NK-92 treated with Interleukin-12 subunit alpha and Interleukin-12 subunit beta, amount 100 ng/mL, for 24 hours (cell line): ENCODE measurements around the gene TLX2.
"Not testable (repeated sequence)": the region's sequence is repeated elsewhere in the genome, so short reads cannot be mapped to it uniquely, and the experiment has no call there.

ENCODE experiments used
- DNase-seq: peaks from one replicate; lab custom pipeline; 2025; lab: John Stamatoyannopoulos, UW

Gene TLX2

GRCh38 chr2:74514368-74515270 lies at the start of gene TLX2:
Gene TLX2 (plus strand): TSS chr2:74514450. CDS start chr2:74514807, 357 bp downstream.
- no peak for DNase-seq

DNA sequence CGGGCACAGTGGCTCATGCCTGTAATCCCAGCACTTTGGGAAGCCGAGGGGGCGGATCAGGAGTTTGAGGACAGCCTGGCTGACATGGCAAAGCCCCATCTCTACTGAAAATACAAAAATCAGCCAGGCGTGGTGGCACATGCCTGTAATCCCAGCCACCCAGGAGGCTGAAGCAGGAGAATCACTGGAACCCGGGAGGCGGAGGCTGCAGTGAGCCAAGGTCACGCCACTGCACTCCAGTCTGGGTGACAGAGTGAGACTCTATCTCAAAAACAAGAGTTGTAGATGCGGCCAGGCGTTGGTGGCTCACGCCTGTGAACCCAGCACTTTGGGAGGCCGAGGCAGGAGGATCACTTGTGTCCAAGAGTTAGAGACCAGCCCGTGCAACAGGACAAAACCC lies 43.5 kb upstream of the TLX2 start:
- not testable (repeated sequence) for DNase-seq

GRCh38 chr2:74471332-74472065 lies 42.8 kb upstream of the TLX2 start:
- no peak for DNase-seq

- peak; percentile 87 for DNase-seq
Observed at GRCh38 chr2:74472086-74472944, 41.9 kb upstream of the TLX2 start, which contains the start of gene MRPL53. Gene MRPL53 (minus strand): TSS chr2:74472680. CDS start chr2:74472660, 20 bp downstream.

DNA sequence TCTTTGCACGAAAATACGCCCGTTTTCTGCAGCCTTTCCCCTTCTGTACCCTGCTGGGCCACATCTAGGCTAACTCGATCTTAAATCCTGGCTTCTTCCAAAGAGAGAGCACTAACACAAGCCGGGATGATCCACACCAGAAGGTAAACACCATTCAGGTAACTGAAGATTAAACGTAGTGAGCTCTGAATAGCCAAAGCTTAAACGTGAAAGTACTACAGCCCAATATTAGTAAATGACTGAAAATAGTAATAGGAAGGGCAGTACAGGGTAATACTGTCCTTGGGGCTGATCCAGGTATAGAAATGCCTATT lies 41.3 kb upstream of the TLX2 start:
- no peak for DNase-seq

DNA sequence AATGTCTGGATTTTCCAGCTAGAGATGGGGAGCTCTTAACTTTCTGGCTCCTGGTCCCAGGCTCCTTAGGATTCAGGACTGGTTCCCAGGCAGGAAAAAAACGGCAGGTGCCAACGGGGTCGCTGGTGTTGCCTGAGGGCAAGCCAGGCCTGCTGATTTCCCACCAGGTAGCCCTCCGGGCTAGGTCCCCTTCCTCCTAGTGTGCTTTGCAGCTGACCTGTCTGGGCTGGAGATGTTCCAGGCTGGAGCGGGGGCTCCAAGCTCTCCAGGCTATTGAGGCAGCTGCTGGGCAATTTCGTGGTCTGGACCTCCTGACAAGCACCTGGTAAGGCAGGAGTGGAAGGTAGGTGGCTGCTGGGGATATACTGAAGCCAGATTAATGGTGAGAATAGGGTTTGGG lies 39.8 kb upstream of the TLX2 start:
- DNase-seq = no peak

GRCh38 chr2:74474899-74475298 lies 39.4 kb upstream of the TLX2 start:
- DNase-seq = no peak

DNA sequence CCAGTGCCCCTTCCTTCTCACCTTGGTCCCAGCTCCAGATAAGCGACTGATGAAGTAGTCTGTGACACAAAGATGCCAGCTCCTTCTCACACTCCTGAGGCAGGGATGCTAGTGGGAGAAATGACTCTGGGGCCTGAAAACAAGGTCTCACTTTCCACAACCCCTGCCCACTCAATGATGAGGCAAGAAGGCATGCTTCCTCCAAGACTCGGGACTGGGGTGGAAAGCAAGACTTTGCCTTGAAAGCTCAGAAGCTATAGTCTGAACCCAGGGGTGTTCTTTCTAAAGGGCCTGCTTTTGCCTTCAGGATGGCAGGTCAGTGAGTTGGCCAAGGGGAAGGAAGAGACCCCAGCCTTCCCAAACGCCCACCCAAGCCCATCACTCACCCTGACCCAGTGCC lies 32.8 kb upstream of the TLX2 start:
- no peak for DNase-seq

DNA sequence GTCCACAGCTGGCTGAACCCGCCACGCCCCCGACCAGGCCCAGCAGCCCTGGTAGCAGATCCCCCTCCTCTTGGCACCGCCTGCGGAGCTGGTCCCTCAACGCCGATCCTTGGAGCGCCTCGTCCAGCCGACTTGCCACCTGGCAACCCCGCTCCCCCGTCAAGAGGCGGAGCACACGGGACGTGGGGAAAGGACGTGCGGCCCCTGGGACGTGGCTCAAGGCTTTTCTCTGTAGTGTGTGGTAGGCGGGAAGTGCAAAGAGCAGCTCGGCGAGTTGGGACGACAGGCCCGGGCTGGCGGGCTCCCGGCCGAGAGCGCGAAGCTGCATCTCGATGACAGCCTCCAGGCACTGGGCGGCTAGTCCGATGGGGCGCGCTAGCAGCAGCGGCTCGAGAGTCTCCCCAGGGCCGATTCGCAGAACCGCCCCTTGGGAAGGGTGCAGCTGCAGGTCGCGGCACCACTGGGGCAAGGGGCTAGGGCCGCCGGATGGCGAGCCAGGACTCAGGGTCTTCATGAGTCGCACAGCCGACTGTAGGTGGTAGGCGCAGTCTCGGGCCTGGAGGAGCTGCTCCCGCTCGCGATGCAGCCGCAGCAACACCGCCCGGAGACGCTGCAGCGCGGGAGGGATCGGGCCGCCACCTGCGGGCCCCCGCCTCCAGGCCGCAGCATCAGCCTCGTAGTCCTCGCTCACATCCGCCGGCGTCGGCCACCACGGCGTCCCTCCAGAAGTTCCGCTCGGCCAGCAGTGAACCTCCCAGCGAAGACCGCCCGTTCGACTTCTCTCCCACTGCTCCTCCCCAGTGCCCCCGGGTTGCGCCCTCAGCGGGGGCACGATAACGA lies 32.1 kb upstream of the TLX2 start:
- DNase-seq = peak; percentile 74

DNA sequence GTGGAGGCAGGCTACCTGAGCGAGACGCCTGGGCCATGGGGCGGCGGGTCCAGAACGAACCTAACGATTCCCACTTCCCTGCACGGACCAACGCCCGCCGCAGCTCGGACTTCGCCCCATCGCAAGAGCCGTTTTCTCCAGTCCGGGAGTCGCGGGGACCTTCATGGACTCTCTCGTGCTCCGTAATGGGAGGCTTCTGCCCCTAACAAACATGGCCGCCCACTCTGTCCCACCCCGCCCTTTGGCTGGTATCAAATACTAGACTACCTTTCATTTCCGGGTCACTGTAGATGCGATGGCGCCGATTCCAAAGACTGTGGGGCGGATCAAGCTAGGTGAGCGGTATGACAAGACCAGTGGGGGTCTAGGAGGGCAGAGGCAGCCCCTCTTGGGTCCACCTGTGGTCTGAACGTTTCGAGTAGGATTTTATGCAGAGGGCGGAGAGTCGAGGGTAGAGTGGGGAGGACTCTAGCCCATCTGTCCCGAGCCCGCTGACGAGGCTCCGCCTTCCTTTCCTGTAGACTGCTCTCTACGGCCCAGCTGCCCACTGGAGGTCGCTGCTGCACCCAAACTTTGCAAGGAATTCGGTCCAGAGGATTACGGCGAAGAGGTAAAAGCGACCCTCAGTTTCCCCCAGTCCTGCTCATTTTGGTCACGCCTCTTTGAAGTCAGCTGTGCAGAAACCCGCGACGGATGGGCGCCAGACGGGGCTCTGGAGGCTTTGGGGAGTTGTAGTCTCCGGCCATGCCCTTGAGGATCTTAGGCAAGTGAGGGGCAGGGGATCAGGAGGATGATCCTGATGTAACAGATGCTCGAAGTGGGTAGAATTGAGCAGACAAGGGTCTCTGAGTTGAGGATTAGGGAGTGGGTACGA lies 31.2 kb upstream of the TLX2 start, which contains the start of the genes CCDC142 and TTC31:
Gene CCDC142 (minus strand): TSS at position 198 of the 874 bp plus-strand sequence. CDS start 161 bp downstream, at position 37.
Gene TTC31 (plus strand): TSS at position 281 of the 874 bp plus-strand sequence. CDS start 15 bp downstream, at position 296.
- DNase-seq = peak; percentile 91

- not testable (repeated sequence) for DNase-seq
Observed at GRCh38 chr2:74483675-74484164, 30.5 kb upstream of the TLX2 start.

DNA sequence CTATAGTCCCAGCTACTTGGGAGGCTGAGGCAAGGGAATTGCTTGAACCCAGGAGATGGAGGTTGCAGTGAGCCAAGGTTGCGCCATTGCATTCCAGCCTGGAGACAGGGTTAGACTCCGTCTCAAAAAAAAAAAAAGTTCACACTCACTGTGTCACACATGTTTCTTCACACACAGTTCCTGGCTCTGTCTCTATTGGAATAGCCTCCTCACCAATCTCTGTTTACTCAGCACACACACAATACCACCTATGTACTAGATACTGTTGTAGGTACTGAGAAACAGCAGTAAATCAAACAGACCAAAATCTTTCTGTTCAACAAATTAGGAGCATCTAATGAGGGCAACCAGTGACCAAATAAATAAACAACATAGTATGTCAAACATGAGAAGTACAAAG lies 28.1 kb upstream of the TLX2 start:
- no peak for DNase-seq

DNA sequence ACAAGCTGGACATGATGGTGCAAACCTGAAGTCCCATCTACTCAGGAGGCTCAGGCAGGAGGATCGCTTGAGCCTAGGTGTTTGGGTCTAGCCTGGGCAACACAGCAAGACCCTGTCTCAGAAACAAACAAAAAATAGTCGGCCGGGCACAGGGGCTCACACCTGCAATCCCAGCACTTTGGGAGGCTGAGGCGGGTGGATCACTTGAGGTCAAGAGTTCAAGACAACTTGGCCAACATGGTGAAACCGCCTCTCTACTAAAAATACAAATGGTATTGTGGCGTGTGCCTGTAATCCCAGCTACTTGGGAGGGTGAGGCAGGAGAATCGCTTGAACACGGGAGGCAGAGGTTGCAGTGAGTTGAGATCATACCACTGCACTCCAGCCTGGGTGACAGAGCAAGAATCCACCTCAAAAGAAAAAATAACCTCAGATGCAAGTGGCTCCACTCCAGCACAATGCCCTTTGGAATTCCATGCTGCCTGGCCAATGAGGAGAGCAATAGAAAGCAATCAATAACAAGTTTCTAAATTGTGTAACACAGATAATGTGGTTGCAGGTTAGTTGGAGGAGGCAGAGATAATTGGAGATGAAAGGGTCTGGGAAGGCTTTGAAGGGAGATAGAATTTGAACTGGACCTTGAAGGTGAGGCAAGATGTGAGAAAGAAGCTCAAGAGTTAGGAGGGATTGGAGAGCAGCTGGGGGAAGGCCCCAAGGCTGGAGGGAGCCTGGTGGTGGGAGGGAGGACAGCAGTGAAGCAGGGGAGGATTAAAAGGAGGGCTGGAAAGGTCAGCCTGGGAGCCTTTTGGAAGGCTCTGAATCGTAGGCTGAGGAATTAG lies 25.4 kb upstream of the TLX2 start:
- no peak for DNase-seq

DNA sequence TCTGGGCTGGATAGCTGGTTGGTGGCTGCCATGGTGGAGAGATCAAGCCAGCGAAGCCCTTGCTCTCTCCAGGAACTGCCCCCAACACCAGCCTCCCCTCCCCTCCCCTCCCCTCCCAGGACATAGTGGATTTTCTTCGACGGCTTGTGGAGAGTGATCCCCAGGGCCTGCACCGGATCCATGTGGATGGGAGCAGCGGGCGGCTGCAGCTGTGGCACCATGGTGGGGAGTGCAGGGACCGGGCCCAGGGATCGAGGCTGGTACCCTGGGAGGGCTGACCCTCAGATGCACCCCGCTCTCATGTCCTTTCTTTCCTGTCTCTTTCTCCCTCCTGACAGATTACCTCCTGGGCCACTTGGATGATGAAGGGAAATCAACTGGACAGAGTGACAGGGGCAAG lies 24.3 kb upstream of the TLX2 start:
- no peak for DNase-seq

- DNase-seq = no peak
Observed at GRCh38 chr2:74491648-74492544, 22.4 kb upstream of the TLX2 start.

GRCh38 chr2:74493546-74493945 lies 20.7 kb upstream of the TLX2 start:
- DNase-seq = no peak

DNA sequence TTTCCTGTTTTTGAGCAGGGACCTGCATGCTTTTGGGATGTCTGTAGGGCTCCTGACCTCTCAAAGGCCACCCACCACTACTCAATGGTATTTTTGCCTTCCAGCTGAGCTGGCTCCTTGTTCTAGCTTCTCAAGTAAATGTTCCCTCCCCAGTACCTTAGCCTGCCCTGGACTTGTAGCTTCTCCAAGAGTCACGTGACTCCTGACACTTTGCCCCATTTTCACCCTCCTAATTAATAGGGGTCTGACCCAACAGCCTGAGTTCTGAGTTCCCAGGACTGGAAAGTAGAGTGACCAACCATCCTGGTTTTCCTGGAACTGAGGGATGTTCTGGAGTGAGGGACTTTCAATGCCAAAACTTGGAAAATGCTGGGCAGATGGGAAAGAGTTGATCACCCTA lies 18.8 kb upstream of the TLX2 start:
- DNase-seq = no peak
